Suprapubic skin (tissue), 4 donors: ENCODE measurements around the gene RPL4.

Source experiments
- CTCF ChIP-seq, 2 donors: fragments of 200-600 bp in 1 of 2; fragments of 450-650 bp in 1 of 2; sonication (generic) in 1 of 2; IDR thresholded peaks; one replicate each; pipeline ENCODE4 v1.5.1; 2016 to 2019; ENCODE audit warnings: antibody characterized with exemption in 2 of 2, mild to moderate bottlenecking in 1 of 2, moderate library complexity in 1 of 2
- EP300 ChIP-seq: sonication (generic); formaldehyde crosslinking; IDR thresholded peaks from one replicate; pipeline ENCODE4 v1.6.1; 2017; ENCODE audit warnings: antibody characterized with exemption
- POLR2A ChIP-seq, 2 donors: fragments of 450-650 bp; IDR thresholded peaks; one replicate each; pipeline ENCODE4 v1.6.1; 2017; ENCODE audit warnings: antibody characterized with exemption in 2 of 2, mild to moderate bottlenecking in 2 of 2, moderate library complexity in 2 of 2
- POLR2AphosphoS5 ChIP-seq, 3 donors: sonication (generic); formaldehyde crosslinking; IDR thresholded peaks; one replicate each; pipeline ENCODE4 v1.6.1; 2017; ENCODE audit warnings: antibody characterized with exemption in 3 of 3

GRCh38 chr15:66498501-66499386 lies 5.9 kb downstream of the RPL4 start:
- no peak for TF ChIP-seq CTCF (IDR thresholded peaks at IDR 0.05)
- TF ChIP-seq POLR2AphosphoS5 (IDR thresholded peaks at IDR 0.05): no peak
- no peak for TF ChIP-seq POLR2A (IDR thresholded peaks at IDR 0.05)
- no peak for TF ChIP-seq EP300
